Stomach (tissue), 4 donors: ENCODE results near the gene PRR5L.

Source experiments
- POLR2AphosphoS5 ChIP-seq, 3 donors: sonication (generic); formaldehyde crosslinking; IDR thresholded peaks; one replicate each; pipeline ENCODE4 v1.6.1; 2016; ENCODE audit warnings: antibody characterized with exemption in 3 of 3
- TF ChIP-seq, protein P1 (sequence below), 7 experiments: fragments of 450-650 bp in 4 of 7; fragments of 200-600 bp in 3 of 7; sonication (generic) in 3 of 7; IDR thresholded peaks; one replicate each; pipeline ENCODE4 v1.5.1; 2016 to 2019; ENCODE audit warnings: antibody characterized with exemption in 7 of 7, control low read depth in 2 of 7, mild to moderate bottlenecking in 1 of 7

- TF ChIP-seq, protein P1, sequence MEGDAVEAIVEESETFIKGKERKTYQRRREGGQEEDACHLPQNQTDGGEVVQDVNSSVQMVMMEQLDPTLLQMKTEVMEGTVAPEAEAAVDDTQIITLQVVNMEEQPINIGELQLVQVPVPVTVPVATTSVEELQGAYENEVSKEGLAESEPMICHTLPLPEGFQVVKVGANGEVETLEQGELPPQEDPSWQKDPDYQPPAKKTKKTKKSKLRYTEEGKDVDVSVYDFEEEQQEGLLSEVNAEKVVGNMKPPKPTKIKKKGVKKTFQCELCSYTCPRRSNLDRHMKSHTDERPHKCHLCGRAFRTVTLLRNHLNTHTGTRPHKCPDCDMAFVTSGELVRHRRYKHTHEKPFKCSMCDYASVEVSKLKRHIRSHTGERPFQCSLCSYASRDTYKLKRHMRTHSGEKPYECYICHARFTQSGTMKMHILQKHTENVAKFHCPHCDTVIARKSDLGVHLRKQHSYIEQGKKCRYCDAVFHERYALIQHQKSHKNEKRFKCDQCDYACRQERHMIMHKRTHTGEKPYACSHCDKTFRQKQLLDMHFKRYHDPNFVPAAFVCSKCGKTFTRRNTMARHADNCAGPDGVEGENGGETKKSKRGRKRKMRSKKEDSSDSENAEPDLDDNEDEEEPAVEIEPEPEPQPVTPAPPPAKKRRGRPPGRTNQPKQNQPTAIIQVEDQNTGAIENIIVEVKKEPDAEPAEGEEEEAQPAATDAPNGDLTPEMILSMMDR (IDR thresholded peaks at IDR 0.05), result no peak
- TF ChIP-seq POLR2AphosphoS5 (IDR thresholded peaks at IDR 0.05), result no peak
Measured at GRCh38 chr11:36463781-36464180, 167.7 kb downstream of the PRR5L start.
